K562 (cell line): ENCODE results near the gene ADD2. TPM values are rescaled to one million over a fixed set of nuclear protein-coding genes. Genes with fewer than 3 reads are reported as not detected.

Source experiments
- CBX3 ChIP-seq, 2 experiments: IDR thresholded peaks; 1 replicate in 1 of 2; 2 replicates in 1 of 2; pipeline ENCODE4 v1.6.1; 2012; ENCODE audit warnings: inconsistent platforms in 2 of 2, low read length in 2 of 2, borderline replicate concordance in 1 of 2, control low read depth in 1 of 2
- CCNT2 ChIP-seq: IDR thresholded peaks from 2 replicates; pipeline ENCODE4 v1.6.1; 2011; ENCODE audit warnings: borderline replicate concordance, low read depth, mild to moderate bottlenecking, moderate library complexity, mixed read lengths, low read length; ENCODE audit not compliant: insufficient read length; ENCODE audit errors: extremely low read depth
- CTCF ChIP-seq, 3 experiments: IDR thresholded peaks in 2 of 3; conservative IDR thresholded peaks in 1 of 3; 2 replicates each; pipeline ENCODE4 v1.5.1; 2011 to 2012; ENCODE audit warnings: low read length in 3 of 3, mild to moderate bottlenecking in 3 of 3, control low read depth in 2 of 3, improper control_type of control experiment in 1 of 3, inconsistent platforms in 1 of 3, low read depth in 1 of 3, mixed read lengths in 1 of 3, moderate library complexity in 1 of 3; ENCODE audit not compliant: insufficient read depth in 2 of 3
- E2F6 ChIP-seq, 2 experiments: IDR thresholded peaks; 2 replicates each; pipeline ENCODE4 v1.6.1; 2011; ENCODE audit warnings: borderline replicate concordance in 1 of 2, control low read depth in 1 of 2, low read depth in 1 of 2, low read length in 1 of 2, mild to moderate bottlenecking in 1 of 2, mixed read lengths in 1 of 2, moderate library complexity in 1 of 2; ENCODE audit not compliant: insufficient read depth in 1 of 2, insufficient read length in 1 of 2, poor library complexity in 1 of 2, severe bottlenecking in 1 of 2; ENCODE audit errors: extremely low read depth in 1 of 2
- HDAC1 ChIP-seq, 2 experiments: fragments of 450-650 bp; IDR thresholded peaks; 2 replicates each; pipeline ENCODE4 v1.6.1; 2016 to 2017; ENCODE audit warnings: inconsistent platforms in 1 of 2, mild to moderate bottlenecking in 1 of 2, moderate library complexity in 1 of 2
- HDAC3 ChIP-seq: fragments of 450-650 bp; IDR thresholded peaks from 2 replicates; pipeline ENCODE4 v1.6.1; 2018; ENCODE audit warnings: borderline replicate concordance, mild to moderate bottlenecking, moderate library complexity; ENCODE audit not compliant: partially characterized antibody
- HDGF ChIP-seq: fragments of 450-650 bp; IDR thresholded peaks from 2 replicates; pipeline ENCODE4 v1.6.1; 2016
- HNRNPL ChIP-seq: fragments of 200-400 bp; formaldehyde crosslinking; IDR thresholded peaks from 2 replicates; pipeline ENCODE4 v1.6.1; 2017; ENCODE audit warnings: low read depth, mild to moderate bottlenecking, low read length
- L3MBTL2 ChIP-seq: fragments of 450-650 bp; IDR thresholded peaks from 2 replicates; pipeline ENCODE4 v1.6.1; 2016; ENCODE audit warnings: mild to moderate bottlenecking, moderate library complexity
- MAZ ChIP-seq, 2 experiments: fragments of 450-650 bp in 1 of 2; sonication (generic) in 1 of 2; formaldehyde crosslinking; IDR thresholded peaks in 1 of 2; conservative IDR thresholded peaks in 1 of 2; 2 replicates each; pipeline versions ENCODE4 v1.4.0 to v1.5.0; 2020; ENCODE audit warnings: mild to moderate bottlenecking in 1 of 2, missing genetic modification reagents in 1 of 2
- MBD2 ChIP-seq: sonication (generic); IDR thresholded peaks from 2 replicates; pipeline ENCODE4 v1.6.1; 2016; ENCODE audit warnings: low read depth, borderline replicate concordance
- NCOA4 ChIP-seq: fragments of 450-650 bp; IDR thresholded peaks from 2 replicates; pipeline ENCODE4 v1.6.1; 2018; ENCODE audit warnings: mild to moderate bottlenecking; ENCODE audit not compliant: partially characterized antibody
- NFIC ChIP-seq: fragments of 450-650 bp; IDR thresholded peaks from 2 replicates; pipeline ENCODE4 v1.6.1; 2017; ENCODE audit warnings: mild to moderate bottlenecking, inconsistent platforms
- NRF1 ChIP-seq, 2 experiments: fragments of 450-650 bp; IDR thresholded peaks in 1 of 2; conservative IDR thresholded peaks in 1 of 2; 2 replicates each; pipeline ENCODE4 v1.6.1; 2014; ENCODE audit warnings: mild to moderate bottlenecking in 2 of 2
- POLR2G ChIP-seq: fragments of 200-400 bp; formaldehyde crosslinking; IDR thresholded peaks from 2 replicates; pipeline ENCODE4 v1.6.1; 2017; ENCODE audit warnings: low read depth, mild to moderate bottlenecking, antibody characterized with exemption, low read length, moderate library complexity
- RB1 ChIP-seq: fragments of 450-650 bp; IDR thresholded peaks from 2 replicates; pipeline ENCODE4 v1.6.1; 2017; ENCODE audit warnings: low read depth, mild to moderate bottlenecking
- SMC3 ChIP-seq: conservative IDR thresholded peaks from 2 replicates; pipeline ENCODE4 v1.6.1; 2011; ENCODE audit warnings: low read depth, low read length, improper control_type of control experiment; ENCODE audit not compliant: insufficient read depth
- TBP ChIP-seq: optimal IDR thresholded peaks from 2 replicates; pipeline ENCODE3; 2011; ENCODE audit warnings: low read depth, low read length, improper control_type of control experiment
- TEAD4 ChIP-seq, 2 experiments: sonication (generic) in 1 of 2; formaldehyde crosslinking in 1 of 2; IDR thresholded peaks; 2 replicates each; pipeline versions ENCODE4 v1.6.1 to v1.8.0; 2012 to 2022; ENCODE audit warnings: borderline replicate concordance in 1 of 2, inconsistent platforms in 1 of 2, low read length in 1 of 2, mild to moderate bottlenecking in 1 of 2, missing genetic modification reagents in 1 of 2
- VEZF1 ChIP-seq: fragments of 200-800 bp; sonication (Bioruptor generic); IDR thresholded peaks from 2 replicates; pipeline ENCODE4 v1.6.1; 2017; ENCODE audit warnings: missing genetic modification characterization, missing compliant biosample characterization
- polyA plus RNA-seq, 8 experiments: library from polyadenylated mRNA; depleted of rRNA in 4 of 8; stranded (reverse) in 5 of 8; unstranded in 3 of 8; fragments of >200 nt; fragmentation: Nextera tagmentation in 2 of 8; fragmentation: Illumina TruSeq in 1 of 8; extraction: Ambion mirVana in 2 of 8; extraction: Trizol in 1 of 8; gene quantifications; 2 replicates each; pipeline versions ENCODE4 v1.2.1 to v1.2.3, GENCODE V29; 2011 to 2014; ENCODE audit warnings: inconsistent platforms in 1 of 8, missing spikeins in 1 of 8
- total RNA-seq, 7 experiments: library from RNA; depleted of rRNA in 6 of 7; stranded (reverse); fragments of >200 nt in 6 of 7; fragmentation: Illumina TruSeq in 2 of 7; extraction: Trizol in 2 of 7; gene quantifications; 2 replicates each; pipeline versions ENCODE4 v1.2.1 to v1.2.3, GENCODE V29; 2011 to 2021; ENCODE audit warnings: low replicate concordance in 1 of 7

The ADD2 gene
- total and polyA plus RNA-seq, 9 of the 15 experiments (the other 6 are each of a cell fraction or from before 2014, with no cell fraction given): 3.5 to 63.0 (median 36.2) TPM

- TF ChIP-seq CTCF (IDR thresholded peaks at IDR 0.05 in 2 of 3, conservative IDR thresholded peaks at IDR 0.05 in 1 of 3; ENCODE audit: insufficient read depth in 2 of 3, low read depth in 1 of 3, low read length in 3 of 3) (peak; percentile 55 to 96 (median 84)), HDGF (no peak), NCOA4 (no peak), L3MBTL2 (peak; percentile 89), CCNT2 (peak; percentile 32), NFIC (0 out of 2 replicates have a peak, but pooled peaks have one; percentile 12), HNRNPL (peak; percentile 60; the same call in 1 of the 2 replicates), HDAC1 (IDR thresholded peaks at IDR 0.05) (peak in 1 of 2 experiments; percentile 34; a peak in 1 of 4 replicates), POLR2G (peak; percentile 82), VEZF1 (CRISPR knock-in tag) (peak; percentile 87), CBX3 (IDR thresholded peaks at IDR 0.05; ENCODE audit: borderline replicate concordance in 1 of 2, low read length in 2 of 2) (0 out of 3 replicates have a peak, but pooled peaks of 1 of the 2 experiments have one; percentile 62), SMC3 (0 out of 2 replicates have a peak, but pooled peaks have one; percentile 14), E2F6 (IDR thresholded peaks at IDR 0.05; ENCODE audit: borderline replicate concordance in 1 of 2, extremely low read depth in 1 of 2, insufficient read depth in 1 of 2, insufficient read length in 1 of 2, low read depth in 1 of 2, low read length in 1 of 2, poor library complexity in 1 of 2, severe bottlenecking in 1 of 2) (peak in 1 of 2 experiments; percentile 85), HDAC3 (no peak), TBP (peak; percentile 88), NRF1 (conservative IDR thresholded peaks at IDR 0.05 in 1 of 2, IDR thresholded peaks at IDR 0.05 in 1 of 2) (peak in 1 of 2 experiments; percentile 58; a peak in 3 of 4 replicates), MBD2 (peak; percentile 45; the same call in 1 of the 2 replicates), RB1 (peak; percentile 74; the same call in 1 of the 2 replicates), TEAD4 (IDR thresholded peaks at IDR 0.05; ENCODE audit: low read length) (0 out of 2 replicates have a peak, but pooled peaks have one; percentile 27), TEAD4 (CRISPR knock-in tag; IDR thresholded peaks at IDR 0.05; ENCODE audit: borderline replicate concordance) (no peak), MAZ (CRISPR knock-in tag; conservative IDR thresholded peaks at IDR 0.05 in 1 of 2, IDR thresholded peaks at IDR 0.05 in 1 of 2) (peak in 1 of 2 experiments; percentile 52; a peak in 2 of 4 replicates)
Observed at GRCh38 chr2:70767699-70768589, at the start of gene ADD2 (continued).
